ENCODE data around the gene PLAC1. TPM values are rescaled to one million over a fixed set of nuclear protein-coding genes. Genes with fewer than 3 reads are reported as not detected.

Gene PLAC1
- total RNA-seq, 2 experiments from 2014 or later = not detected

- CTCF ChIA-PET = no interaction called here
- Mint-ChIP-seq H3K27ac (no peak overlapping the region), H3K27me3 (ENCODE audit: low read depth) (no peaks in the 10 kb centered on the region), H3K9me3 (no peaks in the 10 kb centered on the region), H3K36me3 (ENCODE audit: low read depth) (no peaks in the 10 kb centered on the region), H3K4me3 (no peak overlapping the region), H3K4me1 (ENCODE audit: low read depth) (no peaks in the 10 kb centered on the region)
- intact Hi-C loops (cut with micrococcal nuclease) = no loop called here
- DNase-seq = no peak
Measured at GRCh38 chrX:134683351-134684005, 25.2 kb upstream of the PLAC1 start.

DNA sequence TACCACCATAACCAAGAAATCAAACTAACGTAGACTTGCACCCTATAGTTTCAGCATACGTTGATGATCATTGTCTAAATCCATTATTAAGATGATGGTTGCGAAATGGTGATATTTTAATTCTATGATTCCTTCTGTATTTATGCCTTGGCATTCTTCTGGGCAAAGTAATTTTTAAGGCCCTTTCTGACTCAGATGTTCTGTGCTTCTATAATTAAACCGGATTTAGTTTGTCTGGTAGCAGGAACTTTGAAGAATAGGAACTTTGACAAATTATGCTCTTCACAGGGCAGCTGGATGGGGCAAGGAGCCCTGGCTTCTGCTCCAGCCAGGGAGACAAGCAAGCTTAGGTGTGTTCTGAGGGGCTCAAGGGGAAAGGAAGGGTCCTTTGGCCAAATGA lies 23.8 kb upstream of the PLAC1 start:
- Mint-ChIP-seq H3K9me3 (no peaks in the 10 kb centered on the region), H3K27ac (no peak overlapping the region), H3K4me1 (ENCODE audit: low read depth) (no peaks in the 10 kb centered on the region), H3K4me3 (no peak overlapping the region), H3K36me3 (ENCODE audit: low read depth) (no peaks in the 10 kb centered on the region), H3K27me3 (ENCODE audit: low read depth) (no peaks in the 10 kb centered on the region)
- intact Hi-C loops (cut with micrococcal nuclease) = no loop called here
- DNase-seq = no peak
- CTCF ChIA-PET = no interaction called here

DNA sequence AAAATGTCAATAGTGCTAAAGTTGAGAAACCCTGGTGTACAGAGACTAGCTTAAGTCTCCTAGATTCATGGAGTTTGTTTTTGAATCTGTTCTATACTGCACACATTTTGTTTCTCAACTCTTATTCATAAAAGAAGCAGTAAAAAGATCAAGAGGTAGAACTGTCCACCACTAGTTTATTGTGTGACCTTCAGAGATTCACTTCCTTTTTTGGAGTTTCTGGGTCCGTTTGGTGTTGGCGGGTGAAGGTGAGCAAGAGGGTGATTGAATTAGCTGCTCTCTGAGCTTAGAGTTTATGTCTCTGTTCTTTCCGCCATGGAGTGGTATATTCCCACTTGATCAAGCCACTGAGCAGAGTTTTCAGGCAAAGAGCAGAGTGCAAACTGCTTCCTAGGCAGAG lies 21.4 kb upstream of the PLAC1 start:
- H3K36me3 Mint-ChIP-seq (ENCODE audit: low read depth) = no peaks in the 10 kb centered on the region
- no peaks in the 10 kb centered on the region for H3K9me3 Mint-ChIP-seq
- DNase-seq = no peak
- H3K27ac Mint-ChIP-seq = no peak overlapping the region
- no peaks in the 10 kb centered on the region for H3K27me3 Mint-ChIP-seq (ENCODE audit: low read depth)
- H3K4me3 Mint-ChIP-seq = no peak overlapping the region
- no peaks in the 10 kb centered on the region for H3K4me1 Mint-ChIP-seq (ENCODE audit: low read depth)
- intact Hi-C loops (cut with micrococcal nuclease) = no loop called here
- CTCF ChIA-PET = no interaction called here

DNA sequence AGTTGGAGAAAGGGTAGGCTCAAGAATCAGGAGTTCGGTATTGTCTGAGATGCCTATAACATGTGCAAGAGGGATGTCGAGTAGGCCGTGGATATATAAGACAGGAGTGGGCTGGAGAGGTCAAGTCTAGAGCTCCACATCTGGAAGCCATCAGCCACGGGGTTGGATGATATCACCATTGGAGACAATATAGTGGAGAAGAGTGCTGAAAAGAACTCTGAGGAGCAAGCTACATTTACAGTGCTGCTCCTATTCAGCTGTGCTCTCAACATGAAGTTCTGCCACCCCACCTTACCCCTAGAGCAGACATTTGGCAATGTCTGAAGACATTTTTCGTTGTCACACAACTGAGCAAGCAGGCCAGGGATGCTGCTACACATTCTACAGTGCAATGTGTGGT lies 20.9 kb upstream of the PLAC1 start:
- DNase-seq = no peak
- H3K9me3 Mint-ChIP-seq = no peaks in the 10 kb centered on the region
- H3K36me3 Mint-ChIP-seq (ENCODE audit: low read depth) = no peaks in the 10 kb centered on the region
- H3K4me1 Mint-ChIP-seq (ENCODE audit: low read depth) = no peaks in the 10 kb centered on the region
- CTCF ChIA-PET = no interaction called here
- no peak overlapping the region for H3K27ac Mint-ChIP-seq
- no peaks in the 10 kb centered on the region for H3K27me3 Mint-ChIP-seq (ENCODE audit: low read depth)
- intact Hi-C loops (cut with micrococcal nuclease) = no loop called here
- no peak overlapping the region for H3K4me3 Mint-ChIP-seq

DNA sequence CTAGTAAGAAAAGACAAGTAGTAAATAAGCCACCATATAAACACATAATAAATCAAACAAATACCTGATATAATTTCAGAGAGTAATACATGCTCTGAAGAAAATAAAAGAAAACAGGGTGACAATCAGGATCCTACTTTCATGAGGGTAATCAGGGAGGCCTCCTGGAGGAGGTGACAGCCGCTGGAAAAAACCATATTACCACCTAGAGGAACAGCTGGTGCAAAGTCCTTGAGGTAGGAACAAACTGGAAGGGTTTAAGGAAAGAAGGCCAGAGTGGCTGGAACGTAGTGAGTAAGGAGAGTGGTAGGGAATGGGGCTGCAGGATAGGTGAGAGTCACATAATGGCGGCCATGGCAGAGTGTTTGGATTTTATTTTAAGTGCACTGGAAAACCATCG lies 19.1 kb upstream of the PLAC1 start:
- Mint-ChIP-seq H3K27ac (no peak overlapping the region), H3K9me3 (no peaks in the 10 kb centered on the region), H3K4me1 (ENCODE audit: low read depth) (no peaks in the 10 kb centered on the region), H3K36me3 (ENCODE audit: low read depth) (no peaks in the 10 kb centered on the region), H3K4me3 (no peak overlapping the region), H3K27me3 (ENCODE audit: low read depth) (no peaks in the 10 kb centered on the region)
- no peak for DNase-seq
- intact Hi-C loops (cut with micrococcal nuclease) = no loop called here
- CTCF ChIA-PET = no interaction called here

DNA sequence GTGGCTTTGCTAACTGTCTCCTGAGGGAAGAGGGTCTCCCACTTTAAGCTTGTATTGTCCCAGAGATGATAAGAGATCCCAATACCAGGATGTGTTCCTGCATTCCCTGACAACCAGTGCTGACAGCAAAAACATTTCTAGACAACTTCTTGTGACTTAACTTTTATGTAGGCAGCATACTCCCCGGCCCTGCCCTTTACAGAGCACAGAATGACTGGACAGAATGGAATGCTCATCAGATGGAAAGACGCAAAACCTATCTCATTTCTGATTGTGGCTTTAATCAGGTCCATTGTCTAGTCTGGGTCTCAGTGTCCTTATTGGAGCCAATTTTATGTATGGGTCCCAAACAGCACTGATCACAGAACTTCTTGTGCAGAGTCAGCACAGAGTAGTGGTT lies 18.2 kb upstream of the PLAC1 start:
- Mint-ChIP-seq H3K27me3 (ENCODE audit: low read depth) (no peaks in the 10 kb centered on the region), H3K9me3 (no peaks in the 10 kb centered on the region), H3K27ac (no peak overlapping the region), H3K36me3 (ENCODE audit: low read depth) (no peaks in the 10 kb centered on the region), H3K4me3 (no peak overlapping the region), H3K4me1 (ENCODE audit: low read depth) (peaks cover 2% of the 10 kb centered on the region)
- intact Hi-C loops (cut with micrococcal nuclease) = no loop called here
- CTCF ChIA-PET = no interaction called here
- DNase-seq = no peak

DNA sequence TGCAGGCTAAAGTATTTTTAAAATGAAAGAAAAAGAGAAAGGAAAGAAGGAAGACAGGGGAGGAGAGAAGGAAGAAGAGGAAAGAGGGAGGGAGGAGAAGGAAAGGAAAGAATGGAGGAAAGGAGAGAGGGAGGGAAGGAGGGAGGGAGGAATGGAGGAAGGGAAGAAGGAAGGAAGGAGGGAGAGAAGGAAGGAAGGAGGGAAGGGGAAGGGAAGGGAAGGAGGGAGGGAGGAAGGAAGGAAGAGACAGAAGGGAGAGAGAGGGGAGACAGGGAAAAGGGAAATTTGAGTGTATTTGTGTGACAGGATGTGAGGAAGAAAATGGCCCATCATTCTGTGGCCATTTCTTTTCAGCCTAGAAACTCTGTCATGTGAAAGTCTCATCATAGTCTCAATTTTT lies 14.9 kb upstream of the PLAC1 start:
- CTCF ChIA-PET = no interaction called here
- Mint-ChIP-seq H3K27ac (no peak overlapping the region), H3K36me3 (ENCODE audit: low read depth) (no peaks in the 10 kb centered on the region), H3K4me3 (no peak overlapping the region), H3K9me3 (no peaks in the 10 kb centered on the region), H3K4me1 (ENCODE audit: low read depth) (peaks cover 5% of the 10 kb centered on the region), H3K27me3 (ENCODE audit: low read depth) (peaks cover 4% of the 10 kb centered on the region)
- no peak for DNase-seq
- intact Hi-C loops (cut with micrococcal nuclease) = no loop called here

- intact Hi-C loops (cut with micrococcal nuclease) = no loop called here
- CTCF ChIA-PET = interaction anchor here (0.6 kb wide), 1 partner anchor 89 kb away, joined by 4 read pairs; no protein-coding TSS in a partner anchor
- H3K27ac Mint-ChIP-seq = no peak overlapping the region
Measured at GRCh38 chrX:134672101-134672500, 13.8 kb upstream of the PLAC1 start.

GRCh38 chrX:134671294-134671693 lies 13.0 kb upstream of the PLAC1 start:
- H3K4me1 Mint-ChIP-seq (ENCODE audit: low read depth) = peaks cover 5% of the 10 kb centered on the region
- peak; percentile 30 for DNase-seq
- peaks cover 4% of the 10 kb centered on the region for H3K27me3 Mint-ChIP-seq (ENCODE audit: low read depth)
- intact Hi-C loops (cut with micrococcal nuclease) = no loop called here
- H3K4me3 Mint-ChIP-seq = no peak overlapping the region
- peak overlapping the region; percentile 13 for H3K27ac Mint-ChIP-seq
- H3K36me3 Mint-ChIP-seq (ENCODE audit: low read depth) = no peaks in the 10 kb centered on the region
- H3K9me3 Mint-ChIP-seq = no peaks in the 10 kb centered on the region
- CTCF ChIA-PET = interaction anchor here (0.6 kb wide), 1 partner anchor 89 kb away, joined by 4 read pairs; no protein-coding TSS in a partner anchor

More at GRCh38 chrX:134672101-134672500, 13.8 kb upstream of the PLAC1 start:
- Mint-ChIP-seq H3K4me3 (no peak overlapping the region), H3K27me3 (ENCODE audit: low read depth) (peaks cover 4% of the 10 kb centered on the region), H3K36me3 (ENCODE audit: low read depth) (no peaks in the 10 kb centered on the region), H3K4me1 (ENCODE audit: low read depth) (peaks cover 5% of the 10 kb centered on the region), H3K9me3 (no peaks in the 10 kb centered on the region)
- no peak for DNase-seq

GRCh38 chrX:134670134-134670924 lies 12.1 kb upstream of the PLAC1 start:
- Mint-ChIP-seq H3K36me3 (ENCODE audit: low read depth) (no peaks in the 10 kb centered on the region), H3K27me3 (ENCODE audit: low read depth) (peaks cover 4% of the 10 kb centered on the region), H3K9me3 (no peaks in the 10 kb centered on the region), H3K4me1 (ENCODE audit: low read depth) (peaks cover 5% of the 10 kb centered on the region), H3K4me3 (no peak overlapping the region), H3K27ac (no peak overlapping the region)
- intact Hi-C loops (cut with micrococcal nuclease) = no loop called here
- CTCF ChIA-PET = no interaction called here
- no peak for DNase-seq

- H3K4me3 Mint-ChIP-seq = no peak overlapping the region
- DNase-seq = no peak
- intact Hi-C loops (cut with micrococcal nuclease) = no loop called here
- H3K27ac Mint-ChIP-seq = no peak overlapping the region
- H3K36me3 Mint-ChIP-seq (ENCODE audit: low read depth) = no peaks in the 10 kb centered on the region
- H3K27me3 Mint-ChIP-seq (ENCODE audit: low read depth) = peaks cover 4% of the 10 kb centered on the region
- no peaks in the 10 kb centered on the region for H3K9me3 Mint-ChIP-seq
- peaks cover 5% of the 10 kb centered on the region for H3K4me1 Mint-ChIP-seq (ENCODE audit: low read depth)
- CTCF ChIA-PET = no interaction called here
Measured at GRCh38 chrX:134669378-134670098, 11.3 kb upstream of the PLAC1 start.

DNA sequence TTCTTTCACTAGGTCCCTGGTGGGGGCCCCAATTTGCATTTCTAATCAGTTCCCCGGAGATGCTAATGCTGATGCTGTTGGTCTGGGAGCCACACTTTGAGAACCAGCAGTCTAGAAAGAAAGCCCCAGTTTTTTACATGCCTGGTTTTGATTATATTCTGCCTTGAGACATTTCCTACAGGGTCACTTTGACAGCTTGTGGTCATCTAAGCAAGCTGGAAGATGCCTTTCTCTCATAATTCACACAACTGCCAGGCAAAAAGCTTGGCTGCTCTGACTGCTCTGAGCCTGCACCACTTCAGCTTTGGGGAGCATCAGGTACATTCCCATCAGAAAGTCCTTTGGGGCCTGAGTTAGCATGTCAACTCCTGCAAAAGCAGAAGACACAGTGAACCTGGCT lies 5.9 kb upstream of the PLAC1 start:
- H3K4me3 Mint-ChIP-seq = no peak overlapping the region
- no peak for DNase-seq
- no peaks in the 10 kb centered on the region for H3K4me1 Mint-ChIP-seq (ENCODE audit: low read depth)
- H3K36me3 Mint-ChIP-seq (ENCODE audit: low read depth) = no peaks in the 10 kb centered on the region
- no peaks in the 10 kb centered on the region for H3K9me3 Mint-ChIP-seq
- peaks cover 22% of the 10 kb centered on the region for H3K27me3 Mint-ChIP-seq (ENCODE audit: low read depth)
- CTCF ChIA-PET = no interaction called here
- intact Hi-C loops (cut with micrococcal nuclease) = no loop called here
- H3K27ac Mint-ChIP-seq = no peak overlapping the region

GRCh38 chrX:134661295-134661694 lies 3.0 kb upstream of the PLAC1 start:
- no peak for DNase-seq
- Mint-ChIP-seq H3K27ac (no peak overlapping the region), H3K9me3 (no peaks in the 10 kb centered on the region), H3K4me3 (no peak overlapping the region), H3K36me3 (ENCODE audit: low read depth) (no peaks in the 10 kb centered on the region), H3K4me1 (ENCODE audit: low read depth) (no peaks in the 10 kb centered on the region), H3K27me3 (ENCODE audit: low read depth) (peaks cover 27% of the 10 kb centered on the region)
- intact Hi-C loops (cut with micrococcal nuclease) = no loop called here
- CTCF ChIA-PET = no interaction called here

Data from activated naive CD4-positive, alpha-beta T cell treated with anti-CD3 and anti-CD28 coated beads for 36 hours (primary cell).